Suprapubic skin (tissue), 4 donors: Measurements from ENCODE around the gene USP43.

ENCODE experiments used
- CTCF ChIP-seq, 2 donors: fragments of 200-600 bp in 1 of 2; fragments of 450-650 bp in 1 of 2; sonication (generic) in 1 of 2; IDR thresholded peaks; one replicate each; pipeline ENCODE4 v1.5.1; 2016 to 2019; ENCODE audit warnings: antibody characterized with exemption in 2 of 2, mild to moderate bottlenecking in 1 of 2, moderate library complexity in 1 of 2
- POLR2A ChIP-seq, 2 donors: fragments of 450-650 bp; IDR thresholded peaks; one replicate each; pipeline ENCODE4 v1.6.1; 2017; ENCODE audit warnings: antibody characterized with exemption in 2 of 2, mild to moderate bottlenecking in 2 of 2, moderate library complexity in 2 of 2
- POLR2AphosphoS5 ChIP-seq, 3 donors: sonication (generic); formaldehyde crosslinking; IDR thresholded peaks; one replicate each; pipeline ENCODE4 v1.6.1; 2017; ENCODE audit warnings: antibody characterized with exemption in 3 of 3

- no peak for TF ChIP-seq CTCF (IDR thresholded peaks at IDR 0.05)
- no peak for TF ChIP-seq POLR2A (IDR thresholded peaks at IDR 0.05)
- no peak for TF ChIP-seq POLR2AphosphoS5 (IDR thresholded peaks at IDR 0.05)
These were observed 127.3 kb downstream of the USP43 start for GRCh38 chr17:9772658-9773057.
